ENCODE data around the gene VWC2L.

The VWC2L gene

GRCh38 chr2:214577769-214578168, 166.9 kb downstream of the VWC2L start:
- TF ChIP-seq CTCF (IDR thresholded peaks at IDR 0.05) (no peak), ZFX (IDR thresholded peaks at IDR 0.05; ENCODE audit: borderline replicate concordance) (no peak)
- no peak overlapping the region for H3K27ac ChIP-seq

GRCh38 chr2:214578442-214578841, 167.6 kb downstream of the VWC2L start:
- TF ChIP-seq CTCF (IDR thresholded peaks at IDR 0.05) (no peak), ZFX (IDR thresholded peaks at IDR 0.05; ENCODE audit: borderline replicate concordance) (no peak)

GRCh38 chr2:214579035-214579434, 168.2 kb downstream of the VWC2L start:
- TF ChIP-seq CTCF (IDR thresholded peaks at IDR 0.05) (no peak), ZFX (IDR thresholded peaks at IDR 0.05; ENCODE audit: borderline replicate concordance) (no peak)
- H3K27ac ChIP-seq: no peak overlapping the region

More at GRCh38 chr2:214578442-214578841, 167.6 kb downstream of the VWC2L start:
- no peak overlapping the region for H3K27ac ChIP-seq

GRCh38 chr2:214587442-214587841, 176.6 kb downstream of the VWC2L start:
- no peak overlapping the region for H3K27ac ChIP-seq
- no peak for TF ChIP-seq ZFX (IDR thresholded peaks at IDR 0.05; ENCODE audit: borderline replicate concordance)
- peak; percentile 59 for TF ChIP-seq CTCF (IDR thresholded peaks at IDR 0.05)

- TF ChIP-seq CTCF (IDR thresholded peaks at IDR 0.05) (peak; percentile 24; the same call in 1 of the 2 replicates), ZFX (IDR thresholded peaks at IDR 0.05; ENCODE audit: borderline replicate concordance) (no peak)
- no peak overlapping the region for H3K27ac ChIP-seq
Observed at GRCh38 chr2:214591366-214591765, 180.5 kb downstream of the VWC2L start.

- H3K27ac ChIP-seq: no peak overlapping the region
- TF ChIP-seq CTCF (IDR thresholded peaks at IDR 0.05) (no peak), ZFX (IDR thresholded peaks at IDR 0.05; ENCODE audit: borderline replicate concordance) (no peak)
Observed at GRCh38 chr2:214592011-214592410, 181.2 kb downstream of the VWC2L start.

GRCh38 chr2:214593727-214594126, 182.9 kb downstream of the VWC2L start:
- no peak overlapping the region for H3K27ac ChIP-seq
- TF ChIP-seq CTCF (IDR thresholded peaks at IDR 0.05): no peak
